Panc1 (cell line): ENCODE data around the gene SLC9A3. TPM values are rescaled to one million over a fixed set of nuclear protein-coding genes. Genes with fewer than 3 reads are reported as not detected.

Experiments
- microRNA-seq: library from miRNA; unstranded; fragments of <30 nt; microRNA quantifications from one replicate; pipeline ENCODE4 v1.1.0, GENCODE V29; 2020; ENCODE audit not compliant: unreplicated experiment
- total RNA-seq: library from RNA; stranded (reverse); gene quantifications from one replicate; pipeline ENCODE4 v1.2.1, GENCODE V29; 2021; ENCODE audit not compliant: unreplicated experiment

Gene SLC9A3
- total RNA-seq, 1 experiment from 2014 or later: 2.0 TPM

Small RNA genes lying within 50 kb of the gene (microRNA-seq; reads per million reads assigned to microRNA genes)
- gene MIR4456: not detected

Other genes starting within 250 kb of the SLC9A3 start
- 23.6 TPM for gene AHRR, start 202.7 kb downstream of the SLC9A3 start, total RNA-seq
- 55.0 TPM for gene EXOC3, start 81.3 kb downstream of the SLC9A3 start, total RNA-seq
- gene CEP72, start 87.9 kb upstream of the SLC9A3 start, total RNA-seq: 33.2 TPM
- 0.98 TPM for gene TPPP, start 168.9 kb upstream of the SLC9A3 start, total RNA-seq